ENCODE results near the gene GPD2. TPM values are rescaled to one million over a fixed set of nuclear protein-coding genes. Genes with fewer than 3 reads are reported as not detected.

The GPD2 gene
- total RNA-seq, 6 experiments from 2014 or later = 3.2 to 8.8 (median 4.8) TPM

GRCh38 chr2:156580501-156580900, 144.3 kb downstream of the GPD2 start:
- H3K36me3 ChIP-seq = no peaks in the 10 kb centered on the region
- no peaks in the 10 kb centered on the region for H3K27me3 ChIP-seq
- no peaks in the 10 kb centered on the region for H3K4me1 ChIP-seq
- intact Hi-C loops (cut with DNase I) = no loop called here
- H3K4me3 ChIP-seq = no peak overlapping the region
- H3K9me3 ChIP-seq = no peaks in the 10 kb centered on the region
- no peak for ATAC-seq
- TF ChIP-seq POLR2A (IDR thresholded peaks at IDR 0.05) (no peak), CTCF (IDR thresholded peaks at IDR 0.05) (no peak)
- no peak for DNase-seq
- no peak overlapping the region for H3K27ac ChIP-seq

- TF ChIP-seq POLR2A (IDR thresholded peaks at IDR 0.05) (no peak), CTCF (IDR thresholded peaks at IDR 0.05) (no peak)
- 88% methylated on average over 2 of the region's 2 CpGs for WGBS (ENCODE audit: insufficient coverage, low coverage, low lambda C conversion rate, missing lambda C conversion rate)
- Histone ChIP-seq H3K27me3 (no peaks in the 10 kb centered on the region), H3K9me3 (no peaks in the 10 kb centered on the region), H3K4me3 (no peak overlapping the region), H3K4me1 (no peaks in the 10 kb centered on the region), H3K36me3 (no peaks in the 10 kb centered on the region), H3K27ac (no peak overlapping the region)
- intact Hi-C loops (cut with DNase I) = no loop called here
- ATAC-seq (no peak), DNase-seq (no peak)
Observed at GRCh38 chr2:156581280-156581679, 145.1 kb downstream of the GPD2 start.

- H3K9me3 ChIP-seq = no peaks in the 10 kb centered on the region
- intact Hi-C loops (cut with DNase I) = no loop called here
- no peak overlapping the region for H3K4me3 ChIP-seq
- no peak overlapping the region for H3K27ac ChIP-seq
- H3K4me1 ChIP-seq = no peaks in the 10 kb centered on the region
- DNase-seq (no peak), ATAC-seq (no peak)
- TF ChIP-seq POLR2A (IDR thresholded peaks at IDR 0.05) (no peak), CTCF (IDR thresholded peaks at IDR 0.05) (no peak)
- 93% methylated on average over 1 of the region's 1 CpG for WGBS (ENCODE audit: insufficient coverage, low coverage, low lambda C conversion rate, missing lambda C conversion rate)
- no peaks in the 10 kb centered on the region for H3K36me3 ChIP-seq
- no peaks in the 10 kb centered on the region for H3K27me3 ChIP-seq
Observed at GRCh38 chr2:156585457-156585856, 149.3 kb downstream of the GPD2 start.

- H3K27me3 ChIP-seq = no peaks in the 10 kb centered on the region
- DNase-seq = no peak
- intact Hi-C loops (cut with DNase I) = no loop called here
Observed at GRCh38 chr2:156586621-156587020, 150.4 kb downstream of the GPD2 start.

More at GRCh38 chr2:156586621-156587020, 150.4 kb downstream of the GPD2 start:
- H3K36me3 ChIP-seq = no peaks in the 10 kb centered on the region
- H3K9me3 ChIP-seq = no peaks in the 10 kb centered on the region
- WGBS (ENCODE audit: insufficient coverage, low coverage, low lambda C conversion rate, missing lambda C conversion rate) = 83% methylated on average over 2 of the region's 2 CpGs
- H3K27ac ChIP-seq = no peak overlapping the region
- TF ChIP-seq CTCF (IDR thresholded peaks at IDR 0.05) (no peak), POLR2A (IDR thresholded peaks at IDR 0.05) (no peak)
- ATAC-seq = no peak
- H3K4me1 ChIP-seq = no peaks in the 10 kb centered on the region
- no peak overlapping the region for H3K4me3 ChIP-seq
